Coronary artery (tissue), 2 donors: ENCODE data around the gene TRPC4.

Source experiments
- DNase-seq: peaks from one replicate; pipeline ENCODE4 v3.0.0-alpha.2; 2017; ENCODE audit warnings: low spot score
- H3K27ac ChIP-seq, 2 donors: fragments of 200-600 bp; sonication (generic); one replicate each; pipeline ENCODE4 v1.5.1; 2016 to 2019
- H3K4me3 ChIP-seq: fragments of 200-600 bp; sonication (generic); 2 replicates; pipeline ENCODE4 v1.5.1; 2016; ENCODE audit warnings: mild to moderate bottlenecking, moderate library complexity
- CTCF ChIP-seq: fragments of 200-600 bp; sonication (generic); IDR thresholded peaks from one replicate; pipeline ENCODE4 v1.5.1; 2019; ENCODE audit warnings: antibody characterized with exemption

The TRPC4 gene

GRCh38 chr13:37641391-37641790 is 228.2 kb downstream of the TRPC4 start:
- no peak overlapping the region for H3K4me3 ChIP-seq
- TF ChIP-seq CTCF = no peak
- H3K27ac ChIP-seq = no peak overlapping the region
- no peak for DNase-seq

- H3K4me3 ChIP-seq = no peak overlapping the region
- no peak for TF ChIP-seq CTCF
- DNase-seq = no peak
- no peak overlapping the region for H3K27ac ChIP-seq
These were observed 229.1 kb downstream of the TRPC4 start for GRCh38 chr13:37640499-37640898.

GRCh38 chr13:37636701-37637100 is 232.9 kb downstream of the TRPC4 start:
- no peak overlapping the region for H3K4me3 ChIP-seq
- H3K27ac ChIP-seq = no peak overlapping the region
- no peak for TF ChIP-seq CTCF
- DNase-seq = no peak

- Histone ChIP-seq H3K4me3 (no peak overlapping the region), H3K27ac (no peak overlapping the region)
- TF ChIP-seq CTCF = no peak
- no peak for DNase-seq
These were observed 237.3 kb downstream of the TRPC4 start for GRCh38 chr13:37632294-37632693.

GRCh38 chr13:37627428-37627827 is 242.1 kb downstream of the TRPC4 start:
- no peak for DNase-seq
- no peak for TF ChIP-seq CTCF
- Histone ChIP-seq H3K4me3 (no peak overlapping the region), H3K27ac (no peak overlapping the region)

- H3K4me3 ChIP-seq = no peak overlapping the region
- no peak overlapping the region for H3K27ac ChIP-seq
- DNase-seq = no peak
- no peak for TF ChIP-seq CTCF
These were observed 247.7 kb downstream of the TRPC4 start for GRCh38 chr13:37621811-37622361.

GRCh38 chr13:37618554-37618953 is 251.0 kb downstream of the TRPC4 start:
- TF ChIP-seq CTCF = no peak
- H3K27ac ChIP-seq = no peak overlapping the region
- no peak for DNase-seq

More at GRCh38 chr13:37618554-37618953, 251.0 kb downstream of the TRPC4 start:
- no peak overlapping the region for H3K4me3 ChIP-seq
